GM12878 (cell line): Measurements from ENCODE around the gene ARL10. TPM values are rescaled to one million over a fixed set of nuclear protein-coding genes. Genes with fewer than 3 reads are reported as not detected.

Experiments
- CHD1 ChIP-seq: IDR thresholded peaks from 2 replicates; pipeline ENCODE4 v1.6.1; 2012; ENCODE audit warnings: low read depth, low read length, improper control_type of control experiment
- DPF2 ChIP-seq: fragments of 450-650 bp; IDR thresholded peaks from 2 replicates; pipeline ENCODE4 v1.6.1; 2017; ENCODE audit warnings: mild to moderate bottlenecking
- MTA2 ChIP-seq: fragments of 450-650 bp; IDR thresholded peaks from 2 replicates; pipeline ENCODE4 v1.6.1; 2016; ENCODE audit warnings: low read depth, mild to moderate bottlenecking, moderate library complexity
- NBN ChIP-seq: fragments of 450-650 bp; IDR thresholded peaks from 2 replicates; pipeline ENCODE4 v1.6.1; 2016
- POLR2A ChIP-seq: IDR thresholded peaks from 2 replicates; pipeline ENCODE4 v1.6.1; 2011; ENCODE audit warnings: low read depth, mild to moderate bottlenecking, low read length
- POLR2AphosphoS5 ChIP-seq: IDR thresholded peaks from 2 replicates; pipeline ENCODE4 v1.6.1; 2011; ENCODE audit warnings: mild to moderate bottlenecking, low read length, inconsistent platforms
- POU2F2 ChIP-seq: IDR thresholded peaks from 3 replicates; pipeline ENCODE4 v1.6.1; 2011; ENCODE audit warnings: low read depth, mild to moderate bottlenecking, low read length, borderline replicate concordance
- RB1 ChIP-seq: fragments of 450-650 bp; formaldehyde crosslinking; IDR thresholded peaks from 2 replicates; pipeline ENCODE4 v1.6.1; 2017; ENCODE audit warnings: mild to moderate bottlenecking, borderline replicate concordance
- SIX5 ChIP-seq: IDR thresholded peaks from 2 replicates; pipeline ENCODE4 v1.6.1; 2011; ENCODE audit warnings: mild to moderate bottlenecking, low read depth, low read length, moderate library complexity; ENCODE audit not compliant: severe bottlenecking
- SMAD5 ChIP-seq: IDR thresholded peaks from 2 replicates; pipeline ENCODE4 v1.6.1; 2016; ENCODE audit warnings: antibody characterized with exemption, low read depth
- STAT3 ChIP-seq: IDR thresholded peaks from 2 replicates; pipeline ENCODE4 v1.6.1; 2011; ENCODE audit warnings: low read depth, low read length, improper control_type of control experiment
- TAF1 ChIP-seq: IDR thresholded peaks from 2 replicates; pipeline ENCODE4 v1.6.1; 2011; ENCODE audit warnings: mild to moderate bottlenecking, low read depth, low read length, borderline replicate concordance
- ZNF217 ChIP-seq: fragments of 450-650 bp; IDR thresholded peaks from 2 replicates; pipeline ENCODE4 v1.6.1; 2017; ENCODE audit warnings: antibody characterized with exemption, mild to moderate bottlenecking
- ZNF274 ChIP-seq: IDR thresholded peaks from one replicate; pipeline ENCODE4 v1.8.0; 2011; ENCODE audit not compliant: insufficient read length, insufficient read depth
- ZZZ3 ChIP-seq: IDR thresholded peaks from 2 replicates; pipeline ENCODE4 v1.6.1; 2011; ENCODE audit warnings: low read depth; ENCODE audit not compliant: control insufficient read depth, insufficient read length
- polyA plus RNA-seq, 11 experiments: library from polyadenylated mRNA; depleted of rRNA in 4 of 11; unstranded in 6 of 11; stranded (reverse) in 5 of 11; fragments of >200 nt; fragmentation: Nextera tagmentation in 4 of 11; fragmentation: Illumina TruSeq in 1 of 11; extraction: Ambion mirVana in 4 of 11; extraction: Trizol in 1 of 11; gene quantifications; 1 replicate in 1 of 11; 2 replicates in 10 of 11; pipeline versions ENCODE4 v1.2.1 to v1.2.3, GENCODE V29; 2011 to 2016; ENCODE audit warnings: inconsistent platforms in 2 of 11, missing spikeins in 2 of 11, low read depth in 1 of 11
- total RNA-seq, 4 experiments: library from RNA; depleted of rRNA in 3 of 4; stranded (reverse); fragments of >200 nt in 3 of 4; fragmentation: Illumina TruSeq in 1 of 4; extraction: Trizol in 1 of 4; gene quantifications; 2 replicates each; pipeline versions ENCODE4 v1.2.1 to v1.2.3, GENCODE V29; 2013 to 2021
- TF ChIP-seq, protein P1 (sequence below): fragments of 450-650 bp; conservative IDR thresholded peaks from 2 replicates; pipeline ENCODE4 v1.6.1; 2017; ENCODE audit warnings: mild to moderate bottlenecking, moderate library complexity
- TF ChIP-seq, protein P2 (sequence below): IDR thresholded peaks from 2 replicates; pipeline ENCODE4 v1.6.1; 2011; ENCODE audit warnings: low read depth, low read length, improper control_type of control experiment, borderline replicate concordance
- TF ChIP-seq, protein P3 (sequence below): fragments of 450-650 bp; IDR thresholded peaks from 2 replicates; pipeline ENCODE4 v1.6.1; 2017; ENCODE audit warnings: mild to moderate bottlenecking, moderate library complexity
- TF ChIP-seq, protein P4 (sequence below): IDR thresholded peaks from 2 replicates; pipeline ENCODE4 v1.6.1; 2011; ENCODE audit warnings: borderline replicate concordance, low read depth, mild to moderate bottlenecking, moderate library complexity, low read length; ENCODE audit not compliant: insufficient read depth, poor library complexity, severe bottlenecking
- TF ChIP-seq, protein P5 (sequence below): IDR thresholded peaks from 2 replicates; pipeline ENCODE4 v1.6.1; 2011; ENCODE audit warnings: borderline replicate concordance, low read depth, mild to moderate bottlenecking, moderate library complexity, mixed read lengths, low read length; ENCODE audit not compliant: insufficient read depth; ENCODE audit errors: extremely low read length

The ARL10 gene
- total and polyA plus RNA-seq, 10 of the 15 experiments (the other 5 are each of a cell fraction or from before 2014, with no cell fraction given) = 0.44 to 6.4 (median 2.4) TPM

DNA sequence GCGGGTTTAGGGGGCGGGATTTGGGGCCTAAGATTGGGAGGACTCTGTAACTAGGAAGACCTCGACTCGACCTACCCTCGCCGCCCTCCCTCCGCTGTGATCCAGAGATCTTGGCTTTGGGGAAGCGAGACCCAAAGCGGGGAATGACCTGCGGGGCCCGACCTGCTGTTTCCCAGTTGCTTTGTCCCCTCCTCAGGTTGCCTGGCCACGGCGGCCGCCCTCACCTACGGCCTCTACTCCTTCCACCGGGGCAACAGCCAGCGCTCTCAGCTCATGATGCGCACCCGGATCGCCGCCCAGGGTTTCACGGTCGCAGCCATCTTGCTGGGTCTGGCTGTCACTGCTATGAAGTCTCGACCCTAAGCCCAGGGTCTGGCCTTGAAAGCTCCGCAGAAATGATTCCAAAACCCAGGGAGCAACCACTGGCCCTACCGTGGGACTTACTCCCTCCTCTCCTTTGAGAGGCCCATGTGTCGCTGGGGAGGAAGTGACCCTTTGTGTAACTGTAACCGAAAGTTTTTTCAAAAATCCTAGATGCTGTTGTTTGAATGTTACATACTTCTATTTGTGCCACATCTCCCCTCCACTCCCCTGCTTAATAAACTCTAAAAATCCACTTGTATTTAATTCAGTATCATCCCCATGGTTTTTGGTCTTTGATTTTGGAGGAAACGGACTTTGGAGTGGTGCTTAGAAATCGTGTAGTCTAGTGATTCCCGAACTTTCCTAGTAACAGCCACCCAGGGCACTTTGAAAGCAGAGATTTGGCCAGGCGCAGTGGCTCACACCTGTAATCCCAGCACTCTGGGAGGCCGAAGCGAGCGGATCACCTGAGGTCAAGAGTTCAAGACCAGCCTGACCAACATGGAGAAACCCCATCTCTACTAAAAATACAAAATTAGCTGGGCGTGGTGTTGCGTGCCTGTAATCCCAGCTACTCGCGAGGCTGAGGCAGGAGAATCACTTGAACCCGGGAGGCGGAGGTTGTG lies 24.1 kb downstream of the ARL10 start (continued):
- TF ChIP-seq, protein P1, sequence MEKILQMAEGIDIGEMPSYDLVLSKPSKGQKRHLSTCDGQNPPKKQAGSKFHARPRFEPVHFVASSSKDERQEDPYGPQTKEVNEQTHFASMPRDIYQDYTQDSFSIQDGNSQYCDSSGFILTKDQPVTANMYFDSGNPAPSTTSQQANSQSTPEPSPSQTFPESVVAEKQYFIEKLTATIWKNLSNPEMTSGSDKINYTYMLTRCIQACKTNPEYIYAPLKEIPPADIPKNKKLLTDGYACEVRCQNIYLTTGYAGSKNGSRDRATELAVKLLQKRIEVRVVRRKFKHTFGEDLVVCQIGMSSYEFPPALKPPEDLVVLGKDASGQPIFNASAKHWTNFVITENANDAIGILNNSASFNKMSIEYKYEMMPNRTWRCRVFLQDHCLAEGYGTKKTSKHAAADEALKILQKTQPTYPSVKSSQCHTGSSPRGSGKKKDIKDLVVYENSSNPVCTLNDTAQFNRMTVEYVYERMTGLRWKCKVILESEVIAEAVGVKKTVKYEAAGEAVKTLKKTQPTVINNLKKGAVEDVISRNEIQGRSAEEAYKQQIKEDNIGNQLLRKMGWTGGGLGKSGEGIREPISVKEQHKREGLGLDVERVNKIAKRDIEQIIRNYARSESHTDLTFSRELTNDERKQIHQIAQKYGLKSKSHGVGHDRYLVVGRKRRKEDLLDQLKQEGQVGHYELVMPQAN = peak; percentile 26
- no peak for TF ChIP-seq ZZZ3
- TF ChIP-seq POU2F2 = peak; percentile 78; the same call in 2 of the 3 replicates
- TF ChIP-seq, protein P2, sequence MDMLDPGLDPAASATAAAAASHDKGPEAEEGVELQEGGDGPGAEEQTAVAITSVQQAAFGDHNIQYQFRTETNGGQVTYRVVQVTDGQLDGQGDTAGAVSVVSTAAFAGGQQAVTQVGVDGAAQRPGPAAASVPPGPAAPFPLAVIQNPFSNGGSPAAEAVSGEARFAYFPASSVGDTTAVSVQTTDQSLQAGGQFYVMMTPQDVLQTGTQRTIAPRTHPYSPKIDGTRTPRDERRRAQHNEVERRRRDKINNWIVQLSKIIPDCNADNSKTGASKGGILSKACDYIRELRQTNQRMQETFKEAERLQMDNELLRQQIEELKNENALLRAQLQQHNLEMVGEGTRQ = no peak
- TF ChIP-seq POLR2A = peak; percentile 83
- TF ChIP-seq POLR2AphosphoS5 = peak; percentile 81
- TF ChIP-seq TAF1 = peak; percentile 68; the same call in 1 of the 2 replicates
- TF ChIP-seq NBN = peak; percentile 84; the same call in 1 of the 2 replicates
- TF ChIP-seq, protein P3, sequence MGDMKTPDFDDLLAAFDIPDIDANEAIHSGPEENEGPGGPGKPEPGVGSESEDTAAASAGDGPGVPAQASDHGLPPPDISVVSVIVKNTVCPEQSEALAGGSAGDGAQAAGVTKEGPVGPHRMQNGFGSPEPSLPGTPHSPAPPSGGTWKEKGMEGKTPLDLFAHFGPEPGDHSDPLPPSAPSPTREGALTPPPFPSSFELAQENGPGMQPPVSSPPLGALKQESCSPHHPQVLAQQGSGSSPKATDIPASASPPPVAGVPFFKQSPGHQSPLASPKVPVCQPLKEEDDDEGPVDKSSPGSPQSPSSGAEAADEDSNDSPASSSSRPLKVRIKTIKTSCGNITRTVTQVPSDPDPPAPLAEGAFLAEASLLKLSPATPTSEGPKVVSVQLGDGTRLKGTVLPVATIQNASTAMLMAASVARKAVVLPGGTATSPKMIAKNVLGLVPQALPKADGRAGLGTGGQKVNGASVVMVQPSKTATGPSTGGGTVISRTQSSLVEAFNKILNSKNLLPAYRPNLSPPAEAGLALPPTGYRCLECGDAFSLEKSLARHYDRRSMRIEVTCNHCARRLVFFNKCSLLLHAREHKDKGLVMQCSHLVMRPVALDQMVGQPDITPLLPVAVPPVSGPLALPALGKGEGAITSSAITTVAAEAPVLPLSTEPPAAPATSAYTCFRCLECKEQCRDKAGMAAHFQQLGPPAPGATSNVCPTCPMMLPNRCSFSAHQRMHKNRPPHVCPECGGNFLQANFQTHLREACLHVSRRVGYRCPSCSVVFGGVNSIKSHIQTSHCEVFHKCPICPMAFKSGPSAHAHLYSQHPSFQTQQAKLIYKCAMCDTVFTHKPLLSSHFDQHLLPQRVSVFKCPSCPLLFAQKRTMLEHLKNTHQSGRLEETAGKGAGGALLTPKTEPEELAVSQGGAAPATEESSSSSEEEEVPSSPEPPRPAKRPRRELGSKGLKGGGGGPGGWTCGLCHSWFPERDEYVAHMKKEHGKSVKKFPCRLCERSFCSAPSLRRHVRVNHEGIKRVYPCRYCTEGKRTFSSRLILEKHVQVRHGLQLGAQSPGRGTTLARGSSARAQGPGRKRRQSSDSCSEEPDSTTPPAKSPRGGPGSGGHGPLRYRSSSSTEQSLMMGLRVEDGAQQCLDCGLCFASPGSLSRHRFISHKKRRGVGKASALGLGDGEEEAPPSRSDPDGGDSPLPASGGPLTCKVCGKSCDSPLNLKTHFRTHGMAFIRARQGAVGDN = 0 out of 2 replicates have a peak, but pooled peaks have one; percentile 4
- no peak for TF ChIP-seq ZNF217
- TF ChIP-seq SIX5 = no peak
- no peak for TF ChIP-seq RB1
- no peak for TF ChIP-seq ZNF274
- TF ChIP-seq, protein P4, sequence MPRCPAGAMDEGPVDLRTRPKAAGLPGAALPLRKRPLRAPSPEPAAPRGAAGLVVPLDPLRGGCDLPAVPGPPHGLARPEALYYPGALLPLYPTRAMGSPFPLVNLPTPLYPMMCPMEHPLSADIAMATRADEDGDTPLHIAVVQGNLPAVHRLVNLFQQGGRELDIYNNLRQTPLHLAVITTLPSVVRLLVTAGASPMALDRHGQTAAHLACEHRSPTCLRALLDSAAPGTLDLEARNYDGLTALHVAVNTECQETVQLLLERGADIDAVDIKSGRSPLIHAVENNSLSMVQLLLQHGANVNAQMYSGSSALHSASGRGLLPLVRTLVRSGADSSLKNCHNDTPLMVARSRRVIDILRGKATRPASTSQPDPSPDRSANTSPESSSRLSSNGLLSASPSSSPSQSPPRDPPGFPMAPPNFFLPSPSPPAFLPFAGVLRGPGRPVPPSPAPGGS = peak; percentile 54
- no peak for TF ChIP-seq STAT3
- no peak for TF ChIP-seq CHD1
- TF ChIP-seq, protein P5, sequence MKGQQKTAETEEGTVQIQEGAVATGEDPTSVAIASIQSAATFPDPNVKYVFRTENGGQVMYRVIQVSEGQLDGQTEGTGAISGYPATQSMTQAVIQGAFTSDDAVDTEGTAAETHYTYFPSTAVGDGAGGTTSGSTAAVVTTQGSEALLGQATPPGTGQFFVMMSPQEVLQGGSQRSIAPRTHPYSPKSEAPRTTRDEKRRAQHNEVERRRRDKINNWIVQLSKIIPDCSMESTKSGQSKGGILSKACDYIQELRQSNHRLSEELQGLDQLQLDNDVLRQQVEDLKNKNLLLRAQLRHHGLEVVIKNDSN = no peak
- peak; percentile 54; the same call in 1 of the 2 replicates for TF ChIP-seq SMAD5
- TF ChIP-seq MTA2 = no peak
- TF ChIP-seq DPF2 = 0 out of 2 replicates have a peak, but pooled peaks have one; percentile 28
